ENCODE measurements around the gene DVL2.

DVL2 gene

DNA sequence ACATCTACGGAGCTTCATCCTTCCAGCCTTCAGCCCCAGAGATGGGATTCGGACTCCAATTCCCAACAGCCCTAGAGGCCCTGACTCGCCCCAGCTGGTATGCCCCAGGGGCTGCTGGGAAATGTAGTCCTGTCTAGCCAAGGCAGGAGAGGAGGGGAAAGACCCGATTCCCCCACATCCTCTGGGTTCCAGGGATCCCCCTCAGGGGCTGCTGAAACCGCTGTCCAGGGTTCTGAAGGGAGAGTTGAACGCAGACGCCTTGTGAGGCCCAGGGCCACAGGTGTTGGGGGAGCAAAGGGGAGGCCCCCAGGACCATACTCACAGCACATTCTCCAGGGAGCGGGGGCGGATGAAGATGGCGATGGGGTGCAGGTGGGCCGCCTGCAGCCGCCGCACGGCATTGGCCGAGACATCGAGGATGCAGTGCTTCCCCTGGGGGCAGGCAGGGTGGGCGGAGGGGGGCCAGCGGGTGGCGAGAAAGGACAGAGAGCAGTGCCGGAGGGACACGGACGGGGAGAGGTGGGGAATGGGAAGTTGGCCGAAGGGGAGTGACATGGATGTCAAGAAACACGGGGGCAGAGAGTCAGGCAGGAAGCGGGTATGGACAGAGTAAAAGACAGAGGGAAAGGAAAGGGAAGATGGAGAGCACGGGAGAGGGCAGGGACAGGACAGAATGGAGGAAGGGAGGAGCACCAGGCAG is 42.6 kb downstream of the DVL2 start:
- DNase-seq = peak; percentile 66

GRCh38 chr17:7191069-7191468 is 43.2 kb downstream of the DVL2 start:
- peak; percentile 53 for DNase-seq

DNA sequence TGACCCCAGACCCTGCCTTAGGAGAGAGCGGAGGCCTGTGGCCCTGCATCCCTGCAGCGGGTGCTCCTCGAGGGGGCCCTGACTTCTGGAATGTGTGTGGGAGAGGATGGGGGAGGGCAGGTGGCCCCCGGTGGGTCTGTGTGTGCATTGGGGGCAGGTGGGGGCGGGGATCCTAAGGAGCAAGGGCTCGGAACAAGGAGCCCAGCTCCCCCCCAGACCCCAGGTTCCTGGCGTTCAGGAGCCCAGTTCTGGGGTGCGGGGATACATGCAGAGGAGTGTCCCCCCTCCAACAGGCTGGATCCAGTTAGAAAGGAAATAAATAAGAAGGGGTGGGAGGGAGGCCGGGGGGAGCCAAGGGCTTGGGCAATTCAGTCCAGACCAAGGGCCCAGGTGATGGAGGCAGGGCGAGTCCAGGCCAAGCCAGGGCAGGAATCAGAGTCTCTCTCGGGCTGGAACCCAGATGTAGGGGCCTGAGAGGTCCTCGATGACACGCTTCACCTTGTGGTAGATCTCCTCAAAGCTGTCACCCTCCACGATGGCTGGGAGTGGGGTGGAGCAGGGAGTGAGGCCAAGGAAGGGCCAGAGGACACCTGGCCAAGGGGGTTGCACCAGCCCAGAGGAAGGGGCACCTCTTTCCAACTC is 43.9 kb downstream of the DVL2 start:
- DNase-seq = peak; percentile 41

- DNase-seq = peak; percentile 60
Measured at GRCh38 chr17:7186241-7186640, 48.1 kb downstream of the DVL2 start.

DNA sequence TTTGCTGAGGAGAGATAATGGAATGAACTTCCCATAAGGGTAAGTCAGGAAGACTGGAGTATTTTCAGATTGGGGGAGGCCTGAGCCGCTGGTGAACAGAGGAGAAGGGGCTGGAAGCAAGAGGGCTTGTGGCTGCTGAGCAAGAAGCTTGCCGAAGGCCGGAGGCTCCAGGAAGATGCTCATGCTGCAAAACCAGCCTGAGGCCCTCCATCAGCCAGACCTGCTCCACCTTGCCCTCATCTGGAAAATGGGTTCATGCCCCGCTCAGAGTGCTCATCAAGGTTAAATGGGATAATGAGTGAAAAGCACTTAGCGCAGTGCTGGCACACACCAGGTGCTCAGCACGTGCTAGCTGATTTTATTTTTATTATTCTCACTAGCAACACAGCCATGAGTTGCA is 49.7 kb downstream of the DVL2 start:
- DNase-seq = peak; percentile 54

DNA sequence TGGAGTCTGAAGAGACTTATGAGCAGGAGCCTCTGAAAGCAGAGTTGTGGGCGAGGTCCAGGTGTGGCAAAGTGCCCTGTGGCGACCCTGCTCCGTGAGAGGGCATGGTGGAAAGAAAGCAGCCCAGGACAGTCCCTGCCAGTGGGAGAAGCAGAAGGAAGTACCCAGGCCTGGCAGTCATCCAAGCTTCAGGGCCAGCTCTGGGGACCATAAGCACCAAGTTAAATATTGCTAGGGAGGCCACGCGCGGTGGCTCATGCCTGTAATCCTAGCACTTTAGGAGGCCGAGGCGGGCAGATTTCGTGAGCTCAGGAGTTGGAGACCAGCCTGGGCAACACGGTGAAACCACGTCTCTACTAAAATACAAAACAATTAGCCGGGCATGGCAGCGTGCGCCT is 50.2 kb downstream of the DVL2 start:
- peak; percentile 57 for DNase-seq

DNA sequence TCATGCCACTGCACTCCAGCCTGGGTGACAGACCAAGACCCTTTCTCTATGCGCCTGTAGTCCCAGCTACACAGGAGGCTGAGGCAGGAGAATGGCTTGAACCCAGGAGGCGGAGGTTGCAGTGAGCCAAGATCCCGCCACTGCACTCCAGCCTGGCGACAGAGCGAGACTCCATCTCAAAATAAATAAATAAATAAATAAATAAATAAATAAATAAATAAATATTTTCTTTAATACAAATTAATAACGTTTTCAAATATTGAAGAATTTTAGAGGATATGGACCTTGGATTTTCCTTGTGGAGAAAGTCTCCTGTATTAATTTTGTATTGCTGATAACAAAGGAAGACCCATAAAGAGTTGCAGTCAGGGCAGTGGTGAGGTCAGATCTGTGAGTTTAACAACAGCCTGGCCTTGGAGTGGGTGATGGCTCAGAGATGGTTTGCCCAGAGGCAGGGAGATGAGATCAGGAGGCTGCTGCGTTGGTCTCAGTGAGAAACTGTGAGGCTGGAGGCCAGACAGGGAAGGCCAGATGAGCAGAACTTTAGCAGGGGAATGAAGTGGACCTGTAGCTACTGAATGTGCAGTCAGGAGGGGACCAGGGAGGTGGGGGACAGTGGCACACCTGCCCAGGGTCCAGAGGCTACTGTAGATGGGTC is 50.8 kb downstream of the DVL2 start:
- DNase-seq = peak; percentile 42

DNA sequence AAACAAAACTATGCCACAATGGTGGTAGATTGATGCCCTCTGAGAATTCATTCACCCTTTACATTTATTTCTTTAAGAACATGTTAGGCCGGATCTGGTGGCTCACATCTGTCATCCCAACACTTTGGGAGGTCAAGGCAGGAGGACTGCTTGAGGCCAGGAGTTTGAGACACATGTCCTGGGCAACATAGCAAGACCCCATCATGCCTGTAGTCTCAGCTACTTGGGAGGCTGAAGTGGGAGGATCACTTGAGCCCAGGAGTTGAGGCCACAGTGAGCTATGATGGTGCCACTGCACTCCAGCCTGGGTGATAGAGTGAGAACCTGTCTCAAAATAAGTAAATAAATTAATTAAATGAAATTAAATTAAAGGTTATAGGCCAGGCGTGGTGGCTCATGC is 52.2 kb downstream of the DVL2 start:
- DNase-seq = peak; percentile 34

GRCh38 chr17:7179317-7180254 is 54.7 kb downstream of the DVL2 start, which contains the start of gene ASGR1:
TSS of gene ASGR1 (minus strand) at chr17:7179370. CDS start at chr17:7178563, 807 bp downstream.
- DNase-seq = peak; percentile 58

GRCh38 chr17:7178973-7179316 is 55.4 kb downstream of the DVL2 start:
- peak; percentile 54 for DNase-seq

DNA sequence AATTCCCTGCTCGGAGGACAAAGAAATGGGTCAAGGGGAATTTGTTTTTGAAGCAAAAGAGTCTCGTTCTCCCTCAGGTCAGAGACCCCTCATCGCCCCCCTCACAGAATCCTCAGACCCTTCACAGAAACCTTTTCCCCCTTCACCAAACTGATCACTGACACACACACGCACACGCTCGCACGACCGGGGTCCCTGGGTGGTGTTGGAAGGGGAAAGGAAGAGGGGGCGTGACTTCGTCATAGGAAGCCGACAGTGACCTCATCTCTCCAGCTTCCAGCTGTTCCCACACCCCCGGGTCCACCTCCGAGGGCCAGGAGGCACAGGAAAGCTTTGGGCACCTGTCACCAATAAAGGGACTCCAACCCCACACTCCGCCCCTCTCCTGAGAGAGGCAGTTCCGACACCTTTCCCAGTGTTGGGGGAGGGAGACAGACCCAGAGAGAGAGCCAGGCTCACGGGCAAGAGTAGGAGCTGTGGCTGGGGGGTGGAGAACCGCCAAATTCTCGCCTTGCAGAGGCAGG is 56.3 kb downstream of the DVL2 start:
- no peak for DNase-seq

DNA sequence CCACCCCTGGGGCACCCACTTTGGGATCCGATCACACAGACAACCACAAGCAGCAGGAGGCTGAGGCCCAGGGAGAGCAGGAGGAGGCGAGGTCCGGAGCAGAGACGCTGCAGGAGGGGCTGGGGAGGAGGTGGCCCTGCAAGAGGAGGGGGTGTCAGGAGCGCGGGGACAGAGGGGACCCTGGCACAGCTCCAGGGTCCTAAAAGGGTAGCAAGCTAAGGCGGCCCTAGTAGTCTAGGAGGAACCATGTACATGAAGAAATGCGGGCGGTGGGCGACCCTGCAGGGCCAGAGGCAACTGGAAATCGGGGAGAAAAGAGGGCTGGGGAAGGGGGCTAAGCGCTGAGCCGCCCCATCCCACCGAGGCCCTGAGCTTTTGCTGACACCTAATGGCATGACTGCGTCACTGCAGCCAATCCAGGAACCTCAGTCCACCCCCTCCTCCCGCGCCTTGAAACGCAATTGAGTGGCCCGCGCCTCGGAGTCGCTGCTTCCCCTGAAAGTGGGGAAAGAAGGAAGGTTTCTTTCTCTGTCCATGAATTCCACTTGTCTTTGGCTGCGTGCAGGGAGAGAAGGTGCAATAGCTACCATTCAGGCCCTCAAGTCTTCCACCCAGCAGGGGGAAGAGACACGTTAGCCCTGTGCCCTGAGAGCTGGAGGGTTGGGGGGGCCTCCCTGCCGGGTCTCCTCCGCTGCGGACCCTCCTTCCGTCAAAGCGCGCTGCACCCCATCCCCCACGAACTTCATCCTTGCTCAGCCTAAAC is 56.9 kb downstream of the DVL2 start:
- peak; percentile 87 for DNase-seq

DNA sequence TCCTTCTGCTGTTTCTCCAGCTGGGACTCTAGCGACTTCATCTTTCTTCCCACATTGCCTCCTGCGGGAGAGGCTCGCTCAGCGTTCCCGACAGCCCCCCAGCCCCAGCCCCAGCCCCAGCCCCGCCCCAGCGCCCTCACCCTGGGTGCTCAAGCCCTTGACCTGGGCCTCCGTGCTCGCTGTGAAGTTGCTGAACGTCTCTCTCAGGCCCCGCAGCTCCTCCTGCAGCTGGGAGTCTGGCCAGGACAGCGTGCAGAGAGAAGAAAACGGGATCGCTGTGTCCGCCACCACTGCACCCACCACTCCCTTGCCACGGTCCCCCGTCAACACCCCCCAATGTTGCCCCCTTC is 57.5 kb downstream of the DVL2 start:
- DNase-seq = no peak

DNA sequence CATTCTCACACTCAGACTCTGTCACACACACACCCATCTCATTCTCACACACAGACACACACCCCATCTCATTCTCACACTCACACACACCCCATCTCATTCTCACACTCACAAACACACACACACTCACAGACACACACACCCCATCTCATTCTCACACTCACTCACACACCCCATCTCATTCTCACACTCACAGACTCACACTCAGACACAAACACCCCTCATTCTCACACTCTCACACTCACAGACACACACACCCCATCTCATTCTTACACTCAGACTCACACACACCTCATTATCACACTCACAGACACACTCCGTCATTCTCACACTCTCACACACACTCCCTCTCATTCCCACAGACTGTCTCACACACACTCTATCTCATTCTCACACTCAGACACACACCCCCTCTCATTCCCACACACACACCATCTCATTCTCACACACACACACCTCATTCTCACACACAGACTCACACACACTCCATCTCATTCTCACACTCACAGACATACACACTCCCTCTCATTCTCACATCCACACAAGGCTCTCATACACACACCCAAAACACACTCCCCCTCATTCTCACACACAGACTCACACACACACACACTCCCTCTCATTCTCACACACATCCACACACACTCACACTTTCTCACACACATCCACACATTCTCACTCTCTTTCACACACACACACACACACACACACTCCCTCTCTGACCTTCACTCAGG is 58.0 kb downstream of the DVL2 start:
- no peak for DNase-seq
